Transverse colon (tissue), 4 donors: Measurements from ENCODE around the gene LOXL1. TPM values are rescaled to one million over a fixed set of nuclear protein-coding genes. Genes with fewer than 3 reads are reported as not detected.
"Not testable (repeated sequence)": the region's sequence is repeated elsewhere in the genome, so short reads cannot be mapped to it uniquely, and the experiment has no call there.

Experiments used
- DNase-seq: peaks from one replicate; pipeline ENCODE4 v3.0.0-alpha.2; 2019
- H3K27ac ChIP-seq, 4 donors: fragments of 200-600 bp; sonication (generic); 2 replicates each; pipeline ENCODE4 v1.5.1; 2016 to 2018; ENCODE audit warnings: inconsistent platforms in 4 of 4
- H3K27me3 ChIP-seq: fragments of 200-600 bp; sonication (generic); 2 replicates; pipeline ENCODE4 v1.5.1; 2017; ENCODE audit warnings: inconsistent platforms
- H3K36me3 ChIP-seq, 4 donors: fragments of 200-600 bp; sonication (generic); 2 replicates each; pipeline ENCODE4 v1.5.1; 2017 to 2019; ENCODE audit warnings: inconsistent platforms in 4 of 4
- H3K4me1 ChIP-seq, 4 donors: fragments of 200-600 bp; sonication (generic); 2 replicates each; pipeline ENCODE4 v1.5.1; 2017 to 2020; ENCODE audit warnings: inconsistent platforms in 4 of 4
- H3K4me3 ChIP-seq, 4 donors: fragments of 200-600 bp; sonication (generic); 1 replicate in 1 of 4; 2 replicates in 3 of 4; pipeline versions ENCODE4 v1.5.1 to v1.6.1; 2017 to 2019; ENCODE audit warnings: inconsistent platforms in 4 of 4
- H3K9me3 ChIP-seq, 2 donors: fragments of 200-600 bp; sonication (generic); 2 replicates each; pipeline ENCODE4 v1.5.1; 2017 to 2019; ENCODE audit warnings: inconsistent platforms in 2 of 2
- EP300 ChIP-seq: sonication (generic); formaldehyde crosslinking; IDR thresholded peaks from one replicate; pipeline ENCODE4 v1.6.1; 2017; ENCODE audit warnings: antibody characterized with exemption, low read depth
- POLR2A ChIP-seq: fragments of 450-650 bp; IDR thresholded peaks from one replicate; pipeline ENCODE4 v1.6.1; 2016; ENCODE audit warnings: antibody characterized with exemption, mild to moderate bottlenecking, moderate library complexity
- POLR2AphosphoS5 ChIP-seq, 3 donors: sonication (generic); formaldehyde crosslinking; IDR thresholded peaks; one replicate each; pipeline ENCODE4 v1.6.1; 2016; ENCODE audit warnings: antibody characterized with exemption in 3 of 3
- WGBS, 2 donors: methylation state at CpG; one replicate each; pipeline ENCODE4 v1.1.5; 2018; ENCODE audit warnings: low coverage in 1 of 2; 5-methylcytosine and 5-hydroxymethylcytosine counted together
- in situ Hi-C, 4 donors: fragments of 200-750 bp; cut with MboI; loops; one replicate each; pipeline versions ENCODE4 v1.15.0 to v1.15.1; 2017; ENCODE audit warnings: low sequenced_read_pairs in 3 of 4, low pct_ligation_motif_present in 1 of 4, low pct_unique_long_range_greater_than_20kb in 1 of 4
- intact Hi-C: fragments of 100-400 bp; cut with DNase I; formaldehyde crosslinking; loops from one replicate; pipeline ENCODE4 v1.15.1; 2023; ENCODE audit warnings: low total_unique reads
- total RNA-seq, 4 donors: library from RNA; depleted of rRNA; stranded (reverse); fragments of >200 nt; gene quantifications; one replicate each; pipeline ENCODE4 v1.1.0, GENCODE V29; 2016
- TF ChIP-seq, protein P1 (sequence below), 5 experiments: fragments of 200-600 bp in 3 of 5; fragments of 450-650 bp in 2 of 5; sonication (generic) in 3 of 5; IDR thresholded peaks; 1 replicate in 2 of 5; 2 replicates in 3 of 5; pipeline ENCODE4 v1.5.1; 2016 to 2017; ENCODE audit warnings: antibody characterized with exemption in 5 of 5, inconsistent platforms in 3 of 5, mild to moderate bottlenecking in 2 of 5, moderate library complexity in 1 of 5

The LOXL1 gene
- total RNA-seq, 4 donors from 2014 or later, result 1.8 to 6.8 (median 1.9) TPM; not detected in 1

GRCh38 chr15:73957785-73958184 is 31.5 kb downstream of the LOXL1 start:
- intact Hi-C loops (no loop called here), in situ Hi-C loops (loop anchor here in 1 of 4 donors (25.0 kb wide), 1 partner anchor 355 kb away; no protein-coding TSS in a partner anchor)
- WGBS, 2 donors, result 81% methylated on average over 2 of the region's 2 CpGs; no CpG with 5 or more reads in 1 of the 2 donors
- no peak for TF ChIP-seq POLR2A
- TF ChIP-seq, protein P1, sequence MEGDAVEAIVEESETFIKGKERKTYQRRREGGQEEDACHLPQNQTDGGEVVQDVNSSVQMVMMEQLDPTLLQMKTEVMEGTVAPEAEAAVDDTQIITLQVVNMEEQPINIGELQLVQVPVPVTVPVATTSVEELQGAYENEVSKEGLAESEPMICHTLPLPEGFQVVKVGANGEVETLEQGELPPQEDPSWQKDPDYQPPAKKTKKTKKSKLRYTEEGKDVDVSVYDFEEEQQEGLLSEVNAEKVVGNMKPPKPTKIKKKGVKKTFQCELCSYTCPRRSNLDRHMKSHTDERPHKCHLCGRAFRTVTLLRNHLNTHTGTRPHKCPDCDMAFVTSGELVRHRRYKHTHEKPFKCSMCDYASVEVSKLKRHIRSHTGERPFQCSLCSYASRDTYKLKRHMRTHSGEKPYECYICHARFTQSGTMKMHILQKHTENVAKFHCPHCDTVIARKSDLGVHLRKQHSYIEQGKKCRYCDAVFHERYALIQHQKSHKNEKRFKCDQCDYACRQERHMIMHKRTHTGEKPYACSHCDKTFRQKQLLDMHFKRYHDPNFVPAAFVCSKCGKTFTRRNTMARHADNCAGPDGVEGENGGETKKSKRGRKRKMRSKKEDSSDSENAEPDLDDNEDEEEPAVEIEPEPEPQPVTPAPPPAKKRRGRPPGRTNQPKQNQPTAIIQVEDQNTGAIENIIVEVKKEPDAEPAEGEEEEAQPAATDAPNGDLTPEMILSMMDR (IDR thresholded peaks at IDR 0.05), result no peak
- no peak for TF ChIP-seq EP300
- TF ChIP-seq POLR2AphosphoS5 (IDR thresholded peaks at IDR 0.05), result no peak
- no peaks in the 10 kb centered on the region for H3K27me3 ChIP-seq
- no peaks in the 10 kb centered on the region for H3K36me3 ChIP-seq
- no peak overlapping the region for H3K4me3 ChIP-seq
- no peaks in the 10 kb centered on the region for H3K4me1 ChIP-seq
- no peak for DNase-seq
- no peaks in the 10 kb centered on the region for H3K9me3 ChIP-seq
- H3K27ac ChIP-seq, result no peak overlapping the region

GRCh38 chr15:73959012-73959581 is 32.8 kb downstream of the LOXL1 start:
- WGBS, 2 donors, result 36% methylated on average over 7 to 8 of the region's 8 CpGs
- intact Hi-C loops, result no loop called here
- Histone ChIP-seq H3K36me3 (no peaks in the 10 kb centered on the region), H3K4me1 (no peaks in the 10 kb centered on the region), H3K4me3 (no peak overlapping the region), H3K9me3 (no peaks in the 10 kb centered on the region), H3K27me3 (peaks cover 5% of the 10 kb centered on the region), H3K27ac (no peak overlapping the region)
- TF ChIP-seq EP300 (no peak), POLR2A (no peak), POLR2AphosphoS5 (IDR thresholded peaks at IDR 0.05) (no peak)
- TF ChIP-seq, protein P1 (IDR thresholded peaks at IDR 0.05), result no peak
- in situ Hi-C loops, result loop anchor here in 1 of 4 donors (25.0 kb wide), 1 partner anchor 353 kb away; no protein-coding TSS in a partner anchor
- DNase-seq, result no peak

DNA sequence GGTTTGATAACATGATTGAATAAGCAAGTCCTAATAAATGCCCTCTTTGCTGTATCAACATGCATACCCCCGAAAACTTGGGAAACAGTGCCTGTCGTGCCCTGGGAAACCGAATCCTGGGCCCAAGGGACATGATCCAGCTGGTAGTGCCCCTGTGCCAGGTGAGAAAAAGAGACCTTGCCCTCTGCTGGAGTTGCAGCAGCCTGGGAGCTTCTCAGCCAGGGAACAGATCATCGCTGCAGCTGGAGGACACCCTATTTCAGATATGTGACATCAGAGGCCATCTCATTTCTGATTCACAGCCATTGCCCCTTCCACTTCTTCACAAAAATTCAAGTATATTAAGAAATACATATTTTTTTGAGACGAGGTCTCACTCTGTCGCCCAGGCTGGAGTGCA is 33.5 kb downstream of the LOXL1 start:
- intact Hi-C loops, result no loop called here
- Histone ChIP-seq H3K4me1 (peaks cover 0 to 2% (median under 1%) of the 10 kb centered on the region in 4 donors), H3K4me3 (no peak overlapping the region), H3K36me3 (no peaks in the 10 kb centered on the region), H3K9me3 (no peaks in the 10 kb centered on the region), H3K27ac (no peak overlapping the region), H3K27me3 (peaks cover 5% of the 10 kb centered on the region)
- DNase-seq, result no peak
- in situ Hi-C loops, result loop anchor here in 1 of 4 donors (10.0 to 25.0 kb wide), 2 partner anchors 65 to 352 kb away; no protein-coding TSS in a partner anchor
- TF ChIP-seq POLR2AphosphoS5 (IDR thresholded peaks at IDR 0.05), result no peak
- WGBS, 2 donors, result 88 to 96% methylated on average over 3 to 6 of the region's 6 CpGs

GRCh38 chr15:73960472-73961070 is 34.3 kb downstream of the LOXL1 start:
- in situ Hi-C loops, result loop anchor here in 1 of 4 donors (10.0 to 25.0 kb wide), 2 partner anchors 64 to 352 kb away; no protein-coding TSS in a partner anchor
- H3K9me3 ChIP-seq, DNase-seq, H3K27ac ChIP-seq, H3K27me3 ChIP-seq, intact Hi-C loops, H3K4me1 ChIP-seq, H3K4me3 ChIP-seq, H3K36me3 ChIP-seq: not testable (repeated sequence)
- WGBS, 2 donors, result 89 to 100% methylated on average over 1 to 7 of the region's 7 CpGs

- no peak for DNase-seq
- Histone ChIP-seq H3K4me3 (no peak overlapping the region), H3K36me3 (no peaks in the 10 kb centered on the region), H3K9me3 (no peaks in the 10 kb centered on the region), H3K27ac (no peak overlapping the region), H3K27me3 (peaks cover 5% of the 10 kb centered on the region), H3K4me1 (peaks cover 0 to 15% (median 7%) of the 10 kb centered on the region in 4 donors)
- TF ChIP-seq EP300 (no peak), POLR2AphosphoS5 (IDR thresholded peaks at IDR 0.05) (no peak), POLR2A (no peak)
- TF ChIP-seq, protein P1 (IDR thresholded peaks at IDR 0.05), result no peak
- intact Hi-C loops, result no loop called here
- WGBS, 2 donors, result 71 to 77% methylated on average over 5 of the region's 5 CpGs
- in situ Hi-C loops, result loop anchor here in 1 of 4 donors (10.0 to 25.0 kb wide), 2 partner anchors 62 to 350 kb away; no protein-coding TSS in a partner anchor
Measured at GRCh38 chr15:73962433-73962832, 36.2 kb downstream of the LOXL1 start.
